GM18505 (cell line): ENCODE results near the gene MUC4.
"Not testable (repeated sequence)": the region's sequence is repeated elsewhere in the genome, so short reads cannot be mapped to it uniquely, and the experiment has no call there.

Experiments
- ATAC-seq: cut with Tn5 transposase; IDR thresholded peaks from one replicate; pipeline ENCODE4 v1.9.1; 2021; ENCODE audit not compliant: unreplicated experiment
- POLR2A ChIP-seq: IDR thresholded peaks from 4 replicates; pipeline ENCODE4 v1.6.1; 2011; ENCODE audit warnings: borderline replicate concordance; ENCODE audit not compliant: insufficient read depth, insufficient read length; ENCODE audit errors: extremely low read depth

The MUC4 gene

DNA sequence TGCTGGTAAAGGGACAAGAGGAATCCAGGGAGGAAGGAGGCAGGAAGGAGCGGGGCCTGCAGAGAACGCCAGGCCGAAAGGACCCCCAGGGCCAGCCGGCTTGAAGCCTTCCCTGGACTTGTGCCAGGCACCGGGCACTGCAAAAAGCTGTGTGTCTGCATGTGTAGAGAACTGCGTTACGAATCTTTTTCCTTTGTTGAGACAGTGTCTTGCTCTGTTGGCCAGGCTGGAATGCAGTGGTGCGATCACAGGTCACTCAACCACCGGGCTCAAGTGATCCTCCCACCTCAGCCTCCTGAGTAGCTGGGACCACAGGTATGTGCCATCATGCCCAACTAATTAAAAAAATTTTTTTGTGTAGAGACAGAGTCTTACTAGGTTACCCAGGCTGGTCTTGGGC is 17.0 kb upstream of the MUC4 start:
- ATAC-seq: no peak
- TF ChIP-seq POLR2A: no peak

DNA sequence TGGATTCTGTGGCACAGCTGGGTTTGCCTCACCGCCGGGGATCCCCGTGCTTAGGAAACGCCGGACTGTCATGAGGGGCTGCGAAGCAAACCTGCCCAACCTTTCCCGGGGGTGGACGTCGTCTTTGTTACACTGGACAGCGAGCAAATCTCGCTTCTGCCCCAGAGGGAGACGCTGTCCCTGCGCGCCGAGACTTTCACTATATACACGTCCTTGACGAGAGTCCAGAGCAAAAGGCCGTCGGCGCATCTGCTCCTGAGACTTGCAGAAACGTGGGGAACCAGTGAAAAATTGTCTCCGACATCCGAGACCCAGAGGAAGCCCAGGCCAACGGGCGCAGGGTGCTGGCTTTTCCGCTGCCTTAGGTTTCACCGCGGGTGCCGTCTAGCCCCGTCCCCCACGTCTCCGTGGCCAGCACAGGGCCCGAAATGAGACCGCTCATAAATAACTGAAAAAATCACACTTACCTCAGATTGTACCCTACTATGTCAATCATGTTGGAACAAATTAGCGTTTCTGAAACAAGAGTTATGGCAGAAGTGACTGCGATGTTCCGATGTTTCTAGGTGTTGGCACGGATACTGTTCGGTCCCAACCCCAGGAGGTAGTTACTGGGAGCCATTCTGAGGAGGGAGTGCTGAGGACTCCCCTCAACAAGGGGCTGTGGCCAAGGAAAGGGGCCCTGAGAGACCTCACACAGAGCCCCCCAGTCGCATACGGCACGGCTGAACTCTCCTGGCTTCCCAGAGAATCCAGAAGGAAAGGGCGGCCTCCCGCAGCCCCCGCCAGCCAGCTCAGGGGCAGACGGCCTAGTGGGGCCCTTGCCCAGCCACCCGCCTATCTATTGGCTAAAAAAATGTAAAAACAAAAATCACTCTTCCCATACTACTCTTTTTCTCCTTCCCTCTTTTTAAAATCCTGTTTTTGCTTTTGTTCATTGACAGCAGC is 14.4 kb upstream of the MUC4 start:
- no peak for TF ChIP-seq POLR2A
- ATAC-seq: no peak

DNA sequence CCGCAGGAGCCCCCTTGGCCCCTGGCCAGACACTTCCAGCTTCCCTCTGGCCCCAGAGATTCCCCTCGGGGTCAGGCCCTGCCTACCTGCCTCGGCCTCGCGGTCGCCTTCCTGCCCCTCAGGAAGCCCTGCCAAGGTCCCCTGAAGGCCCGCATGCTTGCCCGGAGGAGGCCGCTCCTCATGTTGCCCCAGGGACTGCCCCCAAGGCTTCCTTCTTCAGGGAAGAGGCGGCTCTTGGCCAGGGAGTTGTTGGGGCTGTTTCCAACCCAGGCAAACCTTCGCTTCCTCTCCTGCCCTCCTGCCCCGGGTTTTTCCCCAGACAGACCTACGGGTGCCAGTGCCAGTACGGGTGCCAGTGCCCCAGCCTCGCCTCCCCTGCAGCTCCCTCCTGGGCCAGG is 13.5 kb upstream of the MUC4 start:
- no peak for ATAC-seq
- no peak for TF ChIP-seq POLR2A

DNA sequence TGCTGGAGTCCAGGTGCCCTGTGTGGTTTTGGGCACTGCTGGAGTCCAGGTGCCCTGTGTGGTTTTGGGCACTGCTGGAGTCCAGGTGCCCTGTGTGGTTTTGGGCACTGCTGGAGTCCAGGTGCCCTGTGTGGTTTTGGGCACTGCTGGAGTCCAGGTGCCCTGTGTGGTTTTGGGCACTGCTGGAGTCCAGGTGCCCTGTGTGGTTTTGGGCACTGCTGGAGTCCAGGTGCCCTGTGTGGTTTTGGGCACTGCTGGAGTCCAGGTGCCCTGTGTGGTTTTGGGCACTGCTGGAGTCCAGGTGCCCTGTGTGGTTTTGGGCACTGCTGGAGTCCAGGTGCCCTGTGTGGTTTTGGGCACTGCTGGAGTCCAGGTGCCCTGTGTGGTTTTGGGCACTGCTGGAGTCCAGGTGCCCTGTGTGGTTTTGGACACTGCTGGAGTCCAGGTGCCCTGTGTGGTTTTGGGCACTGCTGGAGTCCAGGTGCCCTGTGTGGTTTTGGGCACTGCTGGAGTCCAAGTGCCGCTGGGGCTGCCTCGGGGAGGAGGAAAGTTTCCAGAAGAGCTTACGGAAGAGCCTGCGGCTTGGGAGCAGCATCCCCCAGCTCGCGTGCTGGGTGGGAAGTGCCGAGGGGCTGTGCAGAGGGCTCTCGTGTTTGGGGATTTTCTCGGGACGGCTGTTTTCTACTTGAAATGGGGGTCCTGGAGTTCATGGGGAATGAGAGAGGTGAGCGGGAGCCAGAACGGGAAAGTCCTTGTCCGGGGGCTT is 12.9 kb upstream of the MUC4 start:
- not testable (repeated sequence) for ATAC-seq

DNA sequence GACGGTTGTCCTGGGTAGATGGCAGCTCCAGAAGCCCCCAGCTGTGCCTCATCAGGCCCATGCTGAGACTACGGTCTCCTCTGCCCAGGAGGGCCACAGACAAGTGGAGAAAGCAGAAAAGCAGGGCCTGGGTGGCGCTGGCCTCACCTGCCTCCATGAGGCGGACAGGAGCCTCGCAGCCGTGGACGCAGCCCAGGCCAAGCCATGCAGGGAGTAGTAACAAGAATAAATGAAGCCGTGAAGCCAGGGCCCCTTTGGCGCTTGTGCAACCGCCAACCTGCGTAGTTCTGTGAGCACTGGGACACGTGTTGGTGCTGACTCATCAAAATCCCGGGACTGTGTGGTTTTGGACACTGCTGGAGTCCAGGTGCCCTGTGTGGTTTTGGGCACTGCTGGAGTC is 12.3 kb upstream of the MUC4 start:
- TF ChIP-seq POLR2A: no peak
- no peak for ATAC-seq

DNA sequence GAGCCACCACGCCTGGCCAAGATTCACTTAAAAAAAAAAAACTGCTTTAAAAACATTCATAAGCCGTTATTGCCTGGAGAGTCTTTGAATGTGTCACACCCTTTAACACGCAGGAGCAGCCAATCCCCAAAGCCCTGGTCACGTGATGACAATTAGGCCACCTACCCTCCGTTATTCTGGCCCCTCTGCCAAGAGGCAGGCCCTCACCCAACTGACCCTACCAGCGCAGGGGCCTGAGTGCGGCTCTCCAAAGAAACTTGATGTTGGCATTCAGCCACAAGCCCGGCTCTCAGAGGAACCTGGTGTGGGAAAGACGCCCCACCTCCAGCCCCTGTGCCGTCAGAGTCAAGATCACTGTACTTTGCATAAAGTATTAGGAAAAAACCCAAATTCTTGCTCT is 11.6 kb upstream of the MUC4 start:
- ATAC-seq: no peak
- no peak for TF ChIP-seq POLR2A

DNA sequence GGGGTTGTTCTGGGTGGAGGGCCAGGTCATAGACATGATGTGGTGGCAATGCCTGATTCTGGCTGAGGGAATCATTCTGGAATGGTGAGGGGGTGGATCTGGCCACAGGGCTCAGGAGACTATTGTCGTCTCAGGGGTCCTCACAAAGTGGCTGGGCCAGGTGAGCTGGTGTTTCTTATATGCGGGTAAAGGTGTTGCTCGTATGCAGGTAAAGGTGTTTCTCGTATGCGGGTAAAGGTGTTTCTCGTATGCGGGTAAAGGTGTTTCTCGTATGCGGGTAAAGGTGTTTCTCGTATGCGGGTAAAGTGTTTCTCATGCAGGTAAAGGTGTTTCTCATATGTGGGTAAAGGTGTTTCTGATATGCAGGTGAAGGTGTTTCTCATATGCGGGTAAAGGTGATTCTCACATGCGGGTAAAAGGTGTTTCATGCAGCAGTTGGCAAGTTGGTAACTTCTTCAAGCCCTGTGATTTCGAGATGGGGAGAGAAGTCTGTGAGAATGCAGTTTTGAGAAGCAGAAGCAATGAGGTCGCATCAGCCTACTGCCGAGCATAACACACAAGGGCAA is 10.5 kb upstream of the MUC4 start:
- TF ChIP-seq POLR2A: no peak
- no peak for ATAC-seq

DNA sequence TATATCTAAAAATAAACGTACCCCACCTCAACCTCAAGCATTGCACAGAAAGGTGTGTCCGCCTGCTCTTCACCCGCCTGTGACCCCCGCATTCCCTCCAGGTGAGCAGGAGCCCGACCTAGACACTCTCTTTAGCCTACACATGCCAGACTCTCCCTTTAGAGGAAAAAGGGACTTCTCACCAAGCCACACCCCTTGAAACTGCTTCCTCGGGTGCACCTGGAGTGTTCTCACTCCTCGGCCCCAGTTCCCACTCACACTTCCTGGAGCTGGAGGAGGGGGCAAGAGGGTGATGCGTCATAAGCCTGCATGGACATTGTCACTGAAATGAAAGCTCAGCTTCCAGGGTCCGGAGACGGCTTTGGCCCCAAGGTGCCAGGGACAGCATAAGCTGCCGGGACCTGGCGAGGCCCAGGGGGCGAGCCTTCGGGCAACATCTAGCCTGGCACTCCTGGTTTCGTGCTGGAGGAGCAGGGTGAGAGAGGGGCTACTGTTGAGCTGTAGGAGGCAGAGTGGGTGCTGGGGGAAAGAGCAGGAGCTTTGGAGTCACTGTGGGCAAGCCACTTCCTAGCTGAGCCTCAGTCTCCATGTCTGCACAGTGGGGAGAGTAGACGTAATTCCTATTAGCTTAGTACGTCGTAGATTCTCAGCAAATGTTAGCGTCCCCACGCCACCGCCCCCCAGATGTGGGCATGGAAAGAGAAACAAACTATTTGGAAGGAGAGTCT is 9.8 kb upstream of the MUC4 start:
- no peak for ATAC-seq
- no peak for TF ChIP-seq POLR2A

DNA sequence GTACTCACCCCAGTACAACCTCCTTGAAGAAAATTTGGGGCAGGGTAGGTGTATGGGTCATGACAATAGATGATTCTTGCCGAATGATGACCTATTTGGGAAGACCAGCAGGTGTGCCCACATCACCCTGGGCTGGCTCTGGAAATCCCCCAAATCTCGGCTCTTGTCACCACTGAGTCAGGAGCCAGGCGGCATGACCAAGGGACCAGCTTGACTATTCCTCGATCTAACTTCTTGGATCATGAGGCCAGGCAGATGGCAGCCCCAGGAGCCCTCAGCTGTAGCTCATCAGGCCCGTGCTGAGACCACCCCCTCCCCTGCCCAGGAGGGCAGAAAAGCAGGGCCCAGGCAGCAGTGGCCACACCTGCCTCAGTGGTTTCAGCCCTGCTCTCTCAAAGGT is 9.2 kb upstream of the MUC4 start:
- no peak for ATAC-seq
- TF ChIP-seq POLR2A: no peak

DNA sequence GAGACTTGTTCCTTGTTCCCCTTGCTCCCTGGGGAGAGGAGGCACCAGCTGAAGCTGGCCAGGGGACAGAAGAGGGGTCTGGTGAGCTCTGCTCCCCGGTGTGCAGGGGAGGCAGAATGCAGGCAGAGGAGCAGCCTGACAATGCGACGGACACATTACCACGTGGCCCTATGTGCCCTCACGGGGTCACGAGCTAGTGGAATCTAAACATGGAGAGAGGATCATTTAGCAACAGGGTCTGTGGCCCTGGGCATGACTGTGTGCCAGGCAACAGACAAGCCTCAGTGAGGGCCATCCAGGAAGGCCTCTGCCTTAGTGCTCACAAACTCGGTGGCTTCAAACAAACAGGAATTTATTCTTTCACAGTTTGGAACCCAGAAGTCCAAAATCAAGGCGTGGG is 8.5 kb upstream of the MUC4 start:
- no peak for ATAC-seq
- TF ChIP-seq POLR2A: no peak

DNA sequence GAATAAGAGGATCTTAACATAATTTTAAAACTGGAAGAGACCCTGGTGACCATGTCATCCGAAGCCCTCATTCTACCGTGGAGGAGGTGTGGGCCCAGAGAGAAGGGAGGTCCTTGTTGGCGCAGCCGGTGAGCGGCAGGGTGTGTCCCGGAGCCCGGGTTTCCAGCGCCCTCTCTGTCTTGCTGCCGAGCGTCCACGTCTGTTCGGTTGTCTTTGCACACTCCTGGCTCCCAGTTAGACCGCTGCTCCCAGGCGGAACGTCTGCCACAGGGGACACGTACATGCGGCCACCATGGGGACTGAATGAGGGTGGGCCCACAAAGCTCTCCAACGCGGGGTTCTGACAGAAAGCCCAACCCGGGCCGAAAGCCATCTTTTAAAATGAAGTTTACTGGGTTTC is 6.6 kb upstream of the MUC4 start:
- ATAC-seq: no peak
- TF ChIP-seq POLR2A: no peak

DNA sequence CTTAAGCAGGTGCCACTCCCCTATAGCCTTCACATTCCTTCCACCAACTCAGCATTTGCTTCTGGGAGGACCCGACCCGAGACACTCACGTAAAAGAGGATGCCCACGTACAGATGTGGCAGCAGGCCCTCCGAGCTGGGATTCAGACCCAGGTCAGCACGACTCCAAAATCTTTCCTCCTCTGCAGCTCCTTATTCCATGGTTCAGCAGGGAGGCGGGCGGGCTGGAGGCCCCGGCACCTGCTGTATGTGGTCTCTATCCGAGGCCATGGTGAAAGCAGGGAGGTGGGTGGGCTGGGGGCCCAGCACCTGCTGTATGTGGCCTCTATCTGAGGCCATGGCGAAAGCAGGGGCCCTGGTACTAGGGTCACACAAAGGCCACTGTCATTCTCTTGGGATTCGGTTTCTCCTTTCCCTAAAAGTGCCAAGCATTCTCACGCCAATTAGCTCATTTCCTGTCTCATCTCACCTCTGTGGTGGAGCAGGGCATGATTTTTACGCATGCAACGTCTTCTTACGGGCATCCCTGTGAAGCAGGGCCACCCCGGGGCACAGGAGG is 5.9 kb upstream of the MUC4 start:
- no peak for ATAC-seq
- no peak for TF ChIP-seq POLR2A

DNA sequence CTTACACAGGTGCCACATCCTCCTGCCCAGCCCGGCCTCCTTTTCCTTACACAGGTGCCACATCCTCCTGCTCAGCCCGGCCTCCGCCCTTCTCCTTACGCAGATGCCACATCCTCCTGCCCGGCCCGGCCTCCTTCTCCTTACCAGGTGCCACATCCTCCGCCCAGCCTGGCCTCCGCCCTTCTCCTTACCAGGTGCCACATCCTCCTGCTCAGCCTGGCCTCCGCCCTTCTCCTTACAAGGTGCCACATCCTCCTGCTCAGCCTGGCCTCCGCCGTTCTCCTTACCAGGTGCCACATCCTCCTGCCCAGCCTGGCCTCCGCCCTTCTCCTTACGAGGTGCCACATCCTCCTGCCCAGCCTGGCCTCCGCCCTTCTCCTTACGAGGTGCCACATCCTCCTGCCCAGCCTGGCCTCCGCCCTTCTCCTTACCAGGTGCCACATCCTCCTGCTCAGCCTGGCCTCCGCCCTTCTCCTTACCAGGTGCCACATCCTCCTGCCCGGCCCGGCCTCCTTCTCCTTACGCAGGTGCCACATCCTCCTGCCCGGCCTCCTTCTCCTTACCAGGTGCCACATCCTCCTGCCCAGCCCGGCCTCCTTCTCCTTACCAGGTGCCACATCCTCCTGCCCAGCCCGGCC is 4.7 kb upstream of the MUC4 start:
- ATAC-seq: not testable (repeated sequence)

DNA sequence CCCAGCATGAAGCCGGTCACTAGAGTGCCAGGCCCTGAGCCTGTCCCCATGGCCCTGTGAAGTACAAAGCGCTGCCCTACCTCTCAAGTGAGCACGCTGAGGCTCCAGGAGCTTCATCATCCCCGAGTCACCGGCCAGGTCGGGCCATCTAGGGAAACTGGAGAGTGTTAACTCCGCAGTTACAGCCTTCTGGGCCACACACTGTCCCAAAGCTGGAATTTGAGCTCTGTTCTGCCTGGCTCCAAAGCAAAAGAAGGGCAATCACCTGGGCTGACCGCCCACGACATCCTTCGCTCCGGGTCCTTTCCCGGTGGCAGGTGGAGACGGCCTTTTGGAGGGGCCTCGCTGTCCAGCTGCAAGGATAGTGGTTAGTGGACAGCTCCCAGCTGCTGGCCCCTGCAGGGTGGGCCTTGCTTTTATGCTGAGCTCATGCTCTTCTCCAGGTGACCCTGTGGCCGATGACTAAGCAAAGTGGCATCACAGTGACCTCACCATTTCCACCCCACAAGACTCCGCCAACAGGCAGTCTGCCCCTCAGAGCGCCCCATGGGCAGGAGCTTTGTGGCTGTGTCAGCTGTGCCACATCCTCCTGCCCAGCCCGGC is 3.5 kb upstream of the MUC4 start:
- no peak for ATAC-seq

More for the DNA sequence above, 3.5 kb upstream of the MUC4 start:
- TF ChIP-seq POLR2A: no peak
